ENCODE data around the gene AMIGO3. TPM values are rescaled to one million over a fixed set of nuclear protein-coding genes. Genes with fewer than 3 reads are reported as not detected.

AMIGO3 gene
- polyA plus RNA-seq, 4 donors, result 0.81 to 1.1 (median 0.84) TPM; not detected in 1

GRCh38 chr3:49723628-49724551 lies 4.4 kb upstream of the AMIGO3 start, which contains the start of gene GMPPB:
TSS of gene GMPPB (minus strand) at chr3:49723951. CDS start at chr3:49723726, 225 bp downstream.
- 0 to 1% (median 1%) methylated on average over 95 to 102 of the region's 102 CpGs for WGBS, 3 donors
- no peaks in the 10 kb centered on the region for H3K9me3 ChIP-seq (ENCODE audit: control insufficient read depth in 2 of 2, insufficient read depth in 1 of 2, low read depth in 1 of 2, low read length in 1 of 2)
- peak; percentile 98 for DNase-seq
- H3K4me1 ChIP-seq (ENCODE audit: control insufficient read depth in 3 of 3, insufficient read depth in 2 of 3, low read depth in 1 of 3, low read length in 2 of 3), result peaks cover 0 to 24% (median 0%) of the 10 kb centered on the region in 3 donors
- peaks cover 0 to 64% (median 4%) of the 10 kb centered on the region in 3 donors for H3K36me3 ChIP-seq (ENCODE audit: control insufficient read depth in 3 of 3, insufficient read depth in 2 of 3, low read depth in 1 of 3, low read length in 3 of 3)
- no peaks in the 10 kb centered on the region for H3K27me3 ChIP-seq (ENCODE audit: control insufficient read depth in 3 of 3, insufficient read depth in 3 of 3, low read length in 3 of 3)
- peak within 1 kb of the TSS; percentile 97 to 99 (median 99) for H3K27ac ChIP-seq (ENCODE audit: low read depth in 1 of 3, low read length in 2 of 3)
- no peak for FAIRE-seq
- H3K4me3 ChIP-seq (ENCODE audit: low read depth in 1 of 3, low read length in 3 of 3), result peak within 1 kb of the TSS; percentile 78 to 98 (median 86)

- Histone ChIP-seq H3K4me1 (ENCODE audit: control insufficient read depth in 3 of 3, insufficient read depth in 2 of 3, low read depth in 1 of 3, low read length in 2 of 3) (peaks cover 0 to 31% (median 0%) of the 10 kb centered on the region in 3 donors), H3K27me3 (ENCODE audit: control insufficient read depth in 3 of 3, insufficient read depth in 3 of 3, low read length in 3 of 3) (no peaks in the 10 kb centered on the region), H3K9me3 (ENCODE audit: control insufficient read depth in 2 of 2, insufficient read depth in 1 of 2, low read depth in 1 of 2, low read length in 1 of 2) (no peaks in the 10 kb centered on the region), H3K4me3 (ENCODE audit: low read depth in 1 of 3, low read length in 3 of 3) (peak overlapping the region; percentile 78 to 98 (median 86)), H3K36me3 (ENCODE audit: control insufficient read depth in 3 of 3, insufficient read depth in 2 of 3, low read depth in 1 of 3, low read length in 3 of 3) (peaks cover 0 to 67% (median 4%) of the 10 kb centered on the region in 3 donors), H3K27ac (ENCODE audit: low read depth in 1 of 3, low read length in 2 of 3) (peak overlapping the region; percentile 97 to 99 (median 99))
- WGBS, 3 donors, result 1% methylated on average over 19 to 20 of the region's 20 CpGs
- no peak for FAIRE-seq
- DNase-seq, result peak; percentile 85 to 90
Measured at GRCh38 chr3:49723296-49723627, 3.8 kb upstream of the AMIGO3 start.

DNA sequence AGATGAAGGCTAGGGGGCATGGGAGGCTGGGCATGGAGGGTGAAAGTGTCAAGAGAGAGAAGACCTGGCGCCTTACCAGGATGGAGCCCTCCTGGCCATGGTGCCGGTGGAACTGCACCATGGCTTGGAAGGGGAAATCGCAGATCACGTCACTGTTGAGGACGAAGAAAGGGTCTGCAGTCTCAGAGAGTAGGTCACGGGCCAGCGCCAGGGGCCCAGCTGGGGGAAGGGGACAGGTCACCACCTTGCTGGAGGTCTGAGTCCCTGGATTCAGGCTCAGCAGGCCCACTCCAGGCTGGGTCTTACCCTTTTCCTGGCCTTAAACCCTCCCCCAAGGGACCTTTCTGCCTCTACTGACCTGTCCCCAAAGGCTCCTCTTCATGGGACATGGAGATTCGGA lies 3.4 kb upstream of the AMIGO3 start:
- 39 to 67% (median 46%) methylated on average over 8 of the region's 8 CpGs for WGBS, 3 donors
- H3K4me1 ChIP-seq (ENCODE audit: control insufficient read depth in 3 of 3, insufficient read depth in 2 of 3, low read depth in 1 of 3, low read length in 2 of 3), result peaks cover 0 to 34% (median 0%) of the 10 kb centered on the region in 3 donors
- no peak for FAIRE-seq
- peak overlapping the region; percentile 78 to 98 (median 86) for H3K4me3 ChIP-seq (ENCODE audit: low read depth in 1 of 3, low read length in 3 of 3)
- DNase-seq, result no peak
- no peaks in the 10 kb centered on the region for H3K27me3 ChIP-seq (ENCODE audit: control insufficient read depth in 3 of 3, insufficient read depth in 3 of 3, low read length in 3 of 3)
- peaks cover 0 to 68% (median 4%) of the 10 kb centered on the region in 3 donors for H3K36me3 ChIP-seq (ENCODE audit: control insufficient read depth in 3 of 3, insufficient read depth in 2 of 3, low read depth in 1 of 3, low read length in 3 of 3)
- H3K27ac ChIP-seq (ENCODE audit: low read depth in 1 of 3, low read length in 2 of 3), result peak overlapping the region; percentile 97 to 99 (median 99)
- no peaks in the 10 kb centered on the region for H3K9me3 ChIP-seq (ENCODE audit: control insufficient read depth in 2 of 2, insufficient read depth in 1 of 2, low read depth in 1 of 2, low read length in 1 of 2)

- Histone ChIP-seq H3K27me3 (ENCODE audit: control insufficient read depth in 3 of 3, insufficient read depth in 3 of 3, low read length in 3 of 3) (no peaks in the 10 kb centered on the region), H3K4me3 (ENCODE audit: low read depth in 1 of 3, low read length in 3 of 3) (no peak overlapping the region), H3K27ac (ENCODE audit: low read depth in 1 of 3, low read length in 2 of 3) (peak overlapping the region in 1 of 3 donors; percentile 99), H3K36me3 (ENCODE audit: control insufficient read depth in 3 of 3, insufficient read depth in 2 of 3, low read depth in 1 of 3, low read length in 3 of 3) (peaks cover 0 to 68% (median 4%) of the 10 kb centered on the region in 3 donors), H3K9me3 (ENCODE audit: control insufficient read depth in 2 of 2, insufficient read depth in 1 of 2, low read depth in 1 of 2, low read length in 1 of 2) (no peaks in the 10 kb centered on the region), H3K4me1 (ENCODE audit: control insufficient read depth in 3 of 3, insufficient read depth in 2 of 3, low read depth in 1 of 3, low read length in 2 of 3) (peaks cover 0 to 34% (median 0%) of the 10 kb centered on the region in 3 donors)
- WGBS, 3 donors, result 83 to 87% (median 84%) methylated on average over 26 of the region's 26 CpGs
- no peak for DNase-seq
- no peak for FAIRE-seq
Measured at GRCh38 chr3:49721896-49722781, 2.7 kb upstream of the AMIGO3 start.

DNA sequence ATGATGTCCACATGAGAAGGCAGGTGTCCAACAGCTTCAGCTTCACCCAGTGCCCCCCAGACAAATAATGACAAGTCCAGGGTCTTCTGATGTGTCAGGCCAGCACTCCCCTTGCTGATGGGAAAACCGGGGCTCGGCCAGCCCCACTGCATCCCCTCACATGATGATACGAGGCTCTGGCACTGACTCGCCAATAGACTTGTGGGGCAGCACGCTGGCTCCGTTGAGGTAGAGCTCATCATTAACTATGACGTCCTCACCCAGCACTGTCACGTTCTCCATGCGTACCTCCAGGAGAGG lies 2.1 kb upstream of the AMIGO3 start:
- FAIRE-seq, result no peak
- no peaks in the 10 kb centered on the region for H3K27me3 ChIP-seq (ENCODE audit: control insufficient read depth in 3 of 3, insufficient read depth in 3 of 3, low read length in 3 of 3)
- H3K4me1 ChIP-seq (ENCODE audit: control insufficient read depth in 3 of 3, insufficient read depth in 2 of 3, low read depth in 1 of 3, low read length in 2 of 3), result peaks cover 0 to 34% (median 0%) of the 10 kb centered on the region in 3 donors
- WGBS, 3 donors, result 72 to 85% (median 78%) methylated on average over 9 of the region's 9 CpGs
- peaks cover 0 to 68% (median 2%) of the 10 kb centered on the region in 3 donors for H3K36me3 ChIP-seq (ENCODE audit: control insufficient read depth in 3 of 3, insufficient read depth in 2 of 3, low read depth in 1 of 3, low read length in 3 of 3)
- H3K27ac ChIP-seq (ENCODE audit: low read depth in 1 of 3, low read length in 2 of 3), result no peak overlapping the region
- no peak for DNase-seq
- H3K4me3 ChIP-seq (ENCODE audit: low read depth in 1 of 3, low read length in 3 of 3), result no peak overlapping the region
- no peaks in the 10 kb centered on the region for H3K9me3 ChIP-seq (ENCODE audit: control insufficient read depth in 2 of 2, insufficient read depth in 1 of 2, low read depth in 1 of 2, low read length in 1 of 2)

DNA sequence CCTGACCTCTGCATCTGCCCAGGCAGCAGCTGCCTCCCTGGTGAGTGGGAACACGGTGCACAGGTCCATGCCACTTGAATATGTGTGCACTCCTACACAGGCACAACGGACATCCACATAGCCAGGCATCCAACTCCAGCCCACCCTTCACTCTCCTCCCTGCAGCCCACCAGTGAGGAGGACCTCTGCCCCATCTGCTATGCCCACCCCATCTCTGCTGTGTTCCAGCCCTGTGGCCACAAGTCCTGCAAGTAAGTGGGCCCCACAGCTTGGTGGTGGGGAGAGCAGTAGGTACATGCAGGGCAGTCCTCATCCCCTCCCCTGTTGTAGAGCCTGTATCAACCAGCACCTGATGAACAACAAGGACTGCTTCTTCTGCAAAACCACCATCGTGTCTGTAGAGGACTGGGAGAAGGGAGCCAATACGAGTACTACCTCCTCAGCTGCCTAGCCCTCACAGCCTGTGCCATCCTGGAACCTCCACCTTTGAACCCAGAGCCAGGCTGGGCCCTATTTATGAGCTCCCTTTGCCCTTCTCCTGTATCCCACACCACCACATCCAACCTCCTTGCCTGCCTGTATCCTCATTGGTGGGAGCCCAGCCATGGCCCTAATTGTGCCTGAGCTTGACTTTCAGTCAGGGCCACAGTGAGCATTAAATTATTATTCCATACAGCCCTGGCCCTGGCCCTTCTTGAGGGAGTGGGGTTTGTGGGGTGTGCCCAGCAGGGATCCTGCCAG lies 1.5 kb upstream of the AMIGO3 start:
- peaks cover 0 to 68% (median 0%) of the 10 kb centered on the region in 3 donors for H3K36me3 ChIP-seq (ENCODE audit: control insufficient read depth in 3 of 3, insufficient read depth in 2 of 3, low read depth in 1 of 3, low read length in 3 of 3)
- DNase-seq (peak in 1 of 2 donors; percentile 43), FAIRE-seq (no peak)
- H3K27me3 ChIP-seq (ENCODE audit: control insufficient read depth in 3 of 3, insufficient read depth in 3 of 3, low read length in 3 of 3), result no peaks in the 10 kb centered on the region
- H3K4me3 ChIP-seq (ENCODE audit: low read depth in 1 of 3, low read length in 3 of 3), result no peak overlapping the region
- 42 to 67% (median 51%) methylated on average over 4 of the region's 4 CpGs for WGBS, 3 donors
- no peaks in the 10 kb centered on the region for H3K9me3 ChIP-seq (ENCODE audit: control insufficient read depth in 2 of 2, insufficient read depth in 1 of 2, low read depth in 1 of 2, low read length in 1 of 2)
- peaks cover 0 to 34% (median 0%) of the 10 kb centered on the region in 3 donors for H3K4me1 ChIP-seq (ENCODE audit: control insufficient read depth in 3 of 3, insufficient read depth in 2 of 3, low read depth in 1 of 3, low read length in 2 of 3)
- no peak overlapping the region for H3K27ac ChIP-seq (ENCODE audit: low read depth in 1 of 3, low read length in 2 of 3)

- FAIRE-seq (no peak), DNase-seq (no peak)
- H3K36me3 ChIP-seq (ENCODE audit: control insufficient read depth in 3 of 3, insufficient read depth in 2 of 3, low read depth in 1 of 3, low read length in 3 of 3), result peaks cover 0 to 78% (median 0%) of the 10 kb centered on the region in 3 donors
- H3K27ac ChIP-seq (ENCODE audit: low read depth in 1 of 3, low read length in 2 of 3), result peak overlapping the region in 1 of 3 donors; percentile 77
- no peaks in the 10 kb centered on the region for H3K27me3 ChIP-seq (ENCODE audit: control insufficient read depth in 3 of 3, insufficient read depth in 3 of 3, low read length in 3 of 3)
- no peaks in the 10 kb centered on the region for H3K9me3 ChIP-seq (ENCODE audit: control insufficient read depth in 2 of 2, insufficient read depth in 1 of 2, low read depth in 1 of 2, low read length in 1 of 2)
- H3K4me3 ChIP-seq (ENCODE audit: low read depth in 1 of 3, low read length in 3 of 3), result peak overlapping the region in 2 of 3 donors; percentile 42 to 47
- WGBS, 3 donors, result 5 to 10% (median 7%) methylated on average over 33 of the region's 33 CpGs
- H3K4me1 ChIP-seq (ENCODE audit: control insufficient read depth in 3 of 3, insufficient read depth in 2 of 3, low read depth in 1 of 3, low read length in 2 of 3), result peaks cover 0 to 23% (median 0%) of the 10 kb centered on the region in 3 donors
Measured at GRCh38 chr3:49718858-49719213, 648 bp downstream of the AMIGO3 start.
